Hepatocyte (in vitro differentiated cells): ENCODE measurements around the gene PFN3.

Experiments used
- EZH2 ChIP-seq: fragments of 200-600 bp; sonication (generic); IDR thresholded peaks from 2 replicates; pipeline ENCODE4 v1.6.1; 2016; ENCODE audit warnings: antibody characterized with exemption, mild to moderate bottlenecking, borderline replicate concordance
- TF ChIP-seq, protein P1 (sequence below): fragments of 200-600 bp; sonication (generic); IDR thresholded peaks from 2 replicates; pipeline ENCODE4 v1.5.1; 2016; ENCODE audit warnings: antibody characterized with exemption, mild to moderate bottlenecking; ENCODE audit not compliant: poor library complexity

DNA sequence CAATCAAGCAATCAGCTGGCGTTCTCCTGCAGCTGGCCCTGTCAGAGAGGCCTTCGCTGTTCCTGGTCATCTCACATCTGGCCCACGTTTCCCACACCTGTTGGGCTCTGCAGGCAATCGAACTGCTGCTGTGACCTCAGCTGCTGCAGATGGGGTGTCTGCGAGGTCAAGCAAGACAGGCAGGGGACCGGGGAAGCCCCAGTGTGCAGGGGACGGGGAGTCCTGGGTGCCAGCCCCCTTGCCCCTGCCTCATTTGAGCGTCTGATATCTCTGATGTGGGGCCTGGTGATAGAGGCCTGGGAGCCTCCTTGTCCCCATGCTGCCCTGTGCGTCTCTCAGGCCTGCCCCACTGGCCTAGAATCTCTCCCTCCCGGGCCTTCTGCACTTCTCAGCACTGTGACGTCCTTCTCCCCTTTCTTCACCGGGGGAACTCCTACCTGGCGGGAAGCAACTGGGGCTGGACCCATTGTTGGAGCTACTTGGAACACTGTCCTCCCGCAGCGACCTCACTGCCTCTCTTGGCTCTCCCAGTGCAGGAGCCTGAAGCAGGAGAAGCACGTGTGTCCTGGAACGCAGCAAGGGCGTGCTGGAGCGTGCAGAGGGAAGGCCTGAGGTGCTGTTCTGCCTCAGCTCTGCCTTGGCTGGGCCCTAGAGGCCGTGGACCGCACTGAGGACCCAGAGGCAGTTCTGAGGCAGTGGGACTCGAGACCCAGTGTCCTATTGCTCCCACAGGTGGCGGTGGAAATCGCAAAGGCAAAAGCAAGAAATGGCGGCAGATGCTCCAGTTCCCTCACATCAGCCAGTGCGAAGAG, 29.9 kb upstream of the PFN3 start:
- TF ChIP-seq, protein P1, sequence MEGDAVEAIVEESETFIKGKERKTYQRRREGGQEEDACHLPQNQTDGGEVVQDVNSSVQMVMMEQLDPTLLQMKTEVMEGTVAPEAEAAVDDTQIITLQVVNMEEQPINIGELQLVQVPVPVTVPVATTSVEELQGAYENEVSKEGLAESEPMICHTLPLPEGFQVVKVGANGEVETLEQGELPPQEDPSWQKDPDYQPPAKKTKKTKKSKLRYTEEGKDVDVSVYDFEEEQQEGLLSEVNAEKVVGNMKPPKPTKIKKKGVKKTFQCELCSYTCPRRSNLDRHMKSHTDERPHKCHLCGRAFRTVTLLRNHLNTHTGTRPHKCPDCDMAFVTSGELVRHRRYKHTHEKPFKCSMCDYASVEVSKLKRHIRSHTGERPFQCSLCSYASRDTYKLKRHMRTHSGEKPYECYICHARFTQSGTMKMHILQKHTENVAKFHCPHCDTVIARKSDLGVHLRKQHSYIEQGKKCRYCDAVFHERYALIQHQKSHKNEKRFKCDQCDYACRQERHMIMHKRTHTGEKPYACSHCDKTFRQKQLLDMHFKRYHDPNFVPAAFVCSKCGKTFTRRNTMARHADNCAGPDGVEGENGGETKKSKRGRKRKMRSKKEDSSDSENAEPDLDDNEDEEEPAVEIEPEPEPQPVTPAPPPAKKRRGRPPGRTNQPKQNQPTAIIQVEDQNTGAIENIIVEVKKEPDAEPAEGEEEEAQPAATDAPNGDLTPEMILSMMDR: no peak
- no peak for TF ChIP-seq EZH2
